ENCODE results near the gene ANXA2R.

DNA sequence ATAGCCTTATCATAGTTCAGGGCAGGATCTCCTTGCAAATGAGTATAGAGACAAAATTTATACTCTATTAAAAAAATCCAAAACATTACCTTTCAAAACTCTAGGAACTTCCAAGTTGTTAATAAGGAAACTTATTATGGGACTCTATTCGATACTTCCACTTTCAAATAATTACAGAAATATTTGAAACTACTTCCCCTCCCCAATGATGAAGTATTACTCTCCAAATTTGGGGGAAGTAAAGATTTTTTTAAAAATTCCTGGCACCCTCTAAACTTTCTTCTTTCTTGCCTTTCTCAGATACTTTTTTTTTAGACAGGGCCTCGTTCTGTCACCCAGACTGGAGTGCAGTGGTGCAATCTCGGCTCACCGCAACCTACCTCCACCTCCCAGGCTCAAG, 35.1 kb downstream of the ANXA2R start:
- TF ChIP-seq, protein P1, sequence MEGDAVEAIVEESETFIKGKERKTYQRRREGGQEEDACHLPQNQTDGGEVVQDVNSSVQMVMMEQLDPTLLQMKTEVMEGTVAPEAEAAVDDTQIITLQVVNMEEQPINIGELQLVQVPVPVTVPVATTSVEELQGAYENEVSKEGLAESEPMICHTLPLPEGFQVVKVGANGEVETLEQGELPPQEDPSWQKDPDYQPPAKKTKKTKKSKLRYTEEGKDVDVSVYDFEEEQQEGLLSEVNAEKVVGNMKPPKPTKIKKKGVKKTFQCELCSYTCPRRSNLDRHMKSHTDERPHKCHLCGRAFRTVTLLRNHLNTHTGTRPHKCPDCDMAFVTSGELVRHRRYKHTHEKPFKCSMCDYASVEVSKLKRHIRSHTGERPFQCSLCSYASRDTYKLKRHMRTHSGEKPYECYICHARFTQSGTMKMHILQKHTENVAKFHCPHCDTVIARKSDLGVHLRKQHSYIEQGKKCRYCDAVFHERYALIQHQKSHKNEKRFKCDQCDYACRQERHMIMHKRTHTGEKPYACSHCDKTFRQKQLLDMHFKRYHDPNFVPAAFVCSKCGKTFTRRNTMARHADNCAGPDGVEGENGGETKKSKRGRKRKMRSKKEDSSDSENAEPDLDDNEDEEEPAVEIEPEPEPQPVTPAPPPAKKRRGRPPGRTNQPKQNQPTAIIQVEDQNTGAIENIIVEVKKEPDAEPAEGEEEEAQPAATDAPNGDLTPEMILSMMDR (conservative IDR thresholded peaks at IDR 0.05; ENCODE audit: low read depth, low read length): no peak
- TF ChIP-seq EZH2 (IDR thresholded peaks at IDR 0.05; ENCODE audit: low read length, unreplicated experiment) (no peak), EZH2phosphoT487 (IDR thresholded peaks at IDR 0.05; ENCODE audit: borderline replicate concordance, low read length) (no peak)
